Renal cortical epithelial cell (primary cell): ENCODE results near the gene ATP11A. TPM values are rescaled to one million over a fixed set of nuclear protein-coding genes. Genes with fewer than 3 reads are reported as not detected.
"Not testable (repeated sequence)": the region's sequence is repeated elsewhere in the genome, so short reads cannot be mapped to it uniquely, and the experiment has no call there.

Experiments
- DNase-seq: peaks from one replicate; pipeline ENCODE4 v3.0.0-alpha.2; 2011; ENCODE audit warnings: low read depth
- total RNA-seq: library from RNA; depleted of rRNA; stranded (reverse); fragments of >200 nt; gene quantifications from 2 replicates; pipeline ENCODE4 v1.2.3, GENCODE V29; 2014

ATP11A gene
- total RNA-seq, 1 donor from 2014 or later = 171 TPM

DNA sequence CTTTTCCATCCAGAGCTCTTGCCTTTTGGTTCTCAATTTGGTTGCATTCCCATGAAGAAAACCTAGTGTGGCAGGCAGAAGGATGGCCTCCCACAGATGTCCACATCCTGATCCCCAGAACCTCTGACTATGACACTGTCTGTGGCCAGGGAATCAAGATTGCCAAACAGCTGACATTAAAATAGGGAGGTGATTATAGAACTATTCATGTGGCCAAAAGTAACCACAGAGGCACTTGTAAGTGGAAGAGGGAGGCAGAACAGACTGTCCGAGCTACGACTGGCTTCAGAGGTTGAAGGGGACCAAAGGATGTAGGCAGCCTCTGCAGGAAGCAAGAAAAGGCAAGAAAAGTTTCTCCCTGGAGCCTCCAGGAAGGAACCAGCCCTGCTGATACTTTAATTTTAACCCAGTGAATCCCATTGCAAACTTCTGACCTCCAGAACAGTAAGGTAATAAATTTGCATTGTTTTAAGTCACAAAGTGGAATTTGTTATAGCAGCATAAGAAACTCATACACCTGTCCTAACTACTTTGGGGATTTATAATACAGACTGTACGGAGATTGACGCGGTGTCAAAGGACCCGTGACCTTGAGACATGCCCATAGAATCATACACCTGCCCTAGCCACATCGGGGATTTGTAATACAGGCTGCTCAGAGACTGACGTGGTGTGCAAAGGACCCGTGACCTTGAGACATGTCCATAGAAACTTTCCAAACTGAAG, 106.5 kb downstream of the ATP11A start:
- DNase-seq = no peak

DNA sequence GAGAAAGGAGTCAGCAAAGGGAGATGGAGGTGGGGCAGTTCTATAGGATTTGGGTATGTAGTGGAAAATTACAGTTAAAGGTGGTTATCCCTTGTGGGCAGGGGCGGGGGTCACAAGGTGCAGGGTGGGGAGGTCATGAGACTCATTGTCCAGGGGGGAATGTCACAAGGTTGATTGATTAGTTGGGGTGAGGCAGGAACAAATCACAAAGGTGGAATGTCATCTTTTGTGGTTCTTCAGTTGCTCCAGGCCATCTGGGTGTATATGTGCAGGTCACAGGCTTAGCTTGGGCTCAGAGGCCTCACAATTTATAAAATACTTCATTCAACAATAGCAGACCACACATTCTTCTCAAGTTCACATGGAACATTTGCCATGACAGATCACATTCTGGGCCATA, 109.6 kb downstream of the ATP11A start:
- DNase-seq = no peak

DNA sequence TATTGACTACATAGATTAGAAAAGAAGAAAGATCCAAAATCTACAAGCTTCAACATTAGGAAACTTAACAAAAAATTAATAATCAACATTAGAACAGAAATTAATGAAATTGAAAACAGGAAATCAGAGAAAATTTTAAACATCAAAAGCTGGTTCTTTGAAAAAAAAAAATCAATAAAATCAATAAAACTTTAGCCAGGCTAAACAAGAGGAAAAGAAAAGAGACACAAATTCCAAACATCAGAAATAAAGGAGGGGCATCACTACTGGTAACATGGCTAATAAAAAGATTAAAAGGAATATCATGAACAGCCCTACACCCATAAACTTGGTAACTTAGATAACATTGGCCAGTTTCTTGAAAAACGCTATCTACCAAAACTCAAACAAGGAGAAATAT, 110.2 kb downstream of the ATP11A start:
- no peak for DNase-seq

DNA sequence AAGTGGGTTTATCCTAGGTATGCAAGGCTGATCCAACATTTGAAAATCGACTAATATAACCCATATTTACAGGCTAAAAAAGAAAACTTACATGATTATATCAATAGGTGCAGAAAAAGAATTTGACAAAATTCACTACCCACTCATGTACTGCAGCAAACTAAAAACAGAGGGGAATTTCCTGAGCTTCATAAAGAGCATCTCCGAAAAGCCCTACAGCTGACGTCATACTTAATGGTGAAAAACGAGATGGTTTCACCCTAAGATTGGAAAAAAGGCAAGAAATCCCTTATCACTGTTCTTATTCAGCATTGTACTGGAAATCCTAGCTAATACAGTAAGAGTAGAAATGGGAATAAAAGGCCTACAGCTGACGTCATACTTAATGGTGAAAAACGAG, 111.0 kb downstream of the ATP11A start:
- not testable (repeated sequence) for DNase-seq

DNA sequence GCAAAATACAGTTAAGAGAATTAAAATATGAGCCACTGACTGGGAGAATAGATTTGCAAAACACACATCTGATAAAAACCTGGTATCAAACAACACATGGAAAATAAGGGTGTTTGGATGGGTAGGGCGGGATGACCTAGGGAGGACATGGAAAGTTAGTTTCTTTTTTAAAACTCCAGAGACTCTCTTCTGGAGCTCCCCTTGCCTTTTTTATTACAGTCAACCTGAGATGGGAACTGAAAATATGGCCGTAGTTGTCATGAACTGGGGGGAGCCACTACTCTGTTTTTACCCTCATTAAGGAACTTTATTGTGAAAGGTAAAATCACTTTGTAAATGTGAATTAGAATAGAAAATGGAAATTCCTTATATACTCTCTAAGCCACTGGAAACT, 113.0 kb downstream of the ATP11A start:
- DNase-seq = no peak

DNA sequence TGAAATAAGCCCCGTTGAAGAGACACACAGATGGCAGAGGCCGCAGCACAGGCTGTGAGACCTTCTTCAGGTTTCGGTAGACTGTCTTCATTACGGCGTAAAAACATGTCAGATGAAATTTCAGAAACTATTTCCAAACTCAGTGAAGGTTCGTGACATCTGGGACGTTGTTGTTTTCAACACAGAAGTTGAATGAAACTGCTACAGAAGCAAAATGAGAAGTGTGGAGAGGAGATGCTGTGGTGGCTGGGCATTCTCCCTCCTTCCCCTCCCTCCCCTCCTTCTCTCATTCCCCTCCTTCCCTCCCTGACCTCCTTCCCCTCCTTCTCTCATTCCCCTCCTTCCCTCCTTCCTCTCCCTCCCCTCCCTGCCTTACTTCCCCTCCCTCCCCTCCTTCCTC, 113.6 kb downstream of the ATP11A start:
- no peak for DNase-seq

DNA sequence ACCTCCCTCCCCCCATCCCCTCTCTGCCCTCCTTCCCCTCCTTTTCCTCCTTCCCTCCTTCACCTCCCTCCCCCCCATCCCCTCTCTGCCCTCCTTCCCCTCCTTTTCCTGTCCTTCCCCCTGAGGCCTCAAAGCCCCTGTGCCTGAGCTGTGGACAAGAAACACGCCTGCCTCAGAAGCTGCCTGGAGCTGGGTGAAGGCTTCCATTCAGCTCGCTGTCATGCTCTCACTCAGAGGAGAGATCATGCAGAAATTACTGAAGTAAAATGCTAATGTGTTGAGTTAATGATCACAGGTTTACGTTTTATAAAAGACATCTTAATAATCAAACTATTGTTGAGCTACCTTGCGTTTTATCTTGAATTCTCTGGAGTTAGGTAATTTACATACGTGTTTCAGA, 114.5 kb downstream of the ATP11A start:
- DNase-seq = no peak

DNA sequence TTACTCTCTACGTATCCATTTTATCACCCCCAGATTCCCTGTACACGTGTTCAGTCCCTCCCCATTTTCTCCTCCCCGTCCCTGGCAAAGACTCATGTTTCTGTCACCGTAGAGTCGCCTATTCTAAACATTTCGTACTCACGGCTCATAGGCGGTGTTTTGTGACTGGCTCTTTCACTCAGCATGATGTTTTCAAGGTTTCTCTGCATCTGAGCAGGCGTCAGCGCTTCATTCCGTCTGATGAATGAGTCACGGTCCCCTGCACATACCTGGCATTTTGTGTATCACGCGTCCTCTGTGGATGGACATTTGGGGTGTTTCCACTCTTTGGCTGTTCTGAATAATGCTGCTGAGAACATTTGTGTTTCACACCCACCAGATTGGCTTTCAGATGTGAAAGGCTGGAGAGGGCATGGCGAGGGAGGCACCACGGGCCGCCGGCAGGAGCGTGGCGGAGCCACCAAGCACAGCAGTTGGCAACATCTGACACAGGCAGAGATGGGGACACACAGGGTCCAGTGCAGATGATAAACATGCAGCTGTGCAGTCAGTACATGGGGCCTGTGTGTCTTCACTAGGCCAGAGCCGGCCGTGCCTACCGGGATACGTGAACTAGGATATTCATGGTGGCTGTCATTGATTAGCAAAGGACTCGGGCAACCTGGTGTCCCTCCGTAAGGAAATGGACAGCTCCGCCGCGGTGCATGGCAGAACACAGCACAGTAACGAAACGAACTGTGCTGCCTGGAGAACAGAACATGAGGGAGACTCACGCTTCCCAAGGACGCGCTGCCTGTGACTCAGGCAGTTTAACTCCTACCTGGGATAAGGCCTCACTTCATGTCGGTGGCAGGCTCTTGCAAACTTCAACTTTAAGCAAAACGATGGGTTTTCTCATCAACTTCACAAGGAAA, 117.2 kb downstream of the ATP11A start:
- DNase-seq = no peak

DNA sequence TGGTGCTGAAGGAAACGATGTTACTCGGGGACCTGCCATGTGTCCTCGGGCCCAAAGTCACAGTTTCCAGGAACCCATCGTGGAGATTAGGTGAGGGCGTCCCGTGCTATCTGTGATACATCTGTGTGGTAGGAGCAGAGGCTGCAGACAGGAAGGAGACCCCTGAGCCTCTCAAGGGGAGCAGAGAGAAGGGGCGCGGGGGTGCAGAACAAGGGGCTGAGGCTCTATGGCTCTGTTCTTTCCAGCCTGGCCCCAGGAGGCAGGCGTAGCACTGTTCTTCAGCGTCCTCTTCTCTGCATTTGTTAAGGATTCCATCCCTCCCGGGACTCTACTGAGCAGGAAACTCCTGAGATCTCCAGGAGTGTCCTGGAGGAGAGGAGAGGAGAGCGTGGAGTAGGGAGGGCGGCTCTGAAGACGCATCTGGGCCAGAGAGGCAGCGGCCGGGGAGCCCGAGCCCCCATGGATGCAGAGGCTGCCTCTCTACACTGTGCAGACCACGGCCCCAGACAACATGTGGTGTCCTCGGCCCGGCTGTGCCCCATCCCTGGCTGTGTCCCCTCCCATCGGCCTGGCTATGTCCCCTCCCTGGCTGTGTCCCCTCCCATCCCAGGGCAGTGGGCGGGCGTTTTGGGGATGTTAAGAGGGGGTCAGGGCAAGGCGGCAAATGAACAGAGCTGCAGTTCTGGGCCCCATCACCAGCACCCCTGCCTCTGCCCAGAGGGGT, 118.0 kb downstream of the ATP11A start:
- DNase-seq = no peak

DNA sequence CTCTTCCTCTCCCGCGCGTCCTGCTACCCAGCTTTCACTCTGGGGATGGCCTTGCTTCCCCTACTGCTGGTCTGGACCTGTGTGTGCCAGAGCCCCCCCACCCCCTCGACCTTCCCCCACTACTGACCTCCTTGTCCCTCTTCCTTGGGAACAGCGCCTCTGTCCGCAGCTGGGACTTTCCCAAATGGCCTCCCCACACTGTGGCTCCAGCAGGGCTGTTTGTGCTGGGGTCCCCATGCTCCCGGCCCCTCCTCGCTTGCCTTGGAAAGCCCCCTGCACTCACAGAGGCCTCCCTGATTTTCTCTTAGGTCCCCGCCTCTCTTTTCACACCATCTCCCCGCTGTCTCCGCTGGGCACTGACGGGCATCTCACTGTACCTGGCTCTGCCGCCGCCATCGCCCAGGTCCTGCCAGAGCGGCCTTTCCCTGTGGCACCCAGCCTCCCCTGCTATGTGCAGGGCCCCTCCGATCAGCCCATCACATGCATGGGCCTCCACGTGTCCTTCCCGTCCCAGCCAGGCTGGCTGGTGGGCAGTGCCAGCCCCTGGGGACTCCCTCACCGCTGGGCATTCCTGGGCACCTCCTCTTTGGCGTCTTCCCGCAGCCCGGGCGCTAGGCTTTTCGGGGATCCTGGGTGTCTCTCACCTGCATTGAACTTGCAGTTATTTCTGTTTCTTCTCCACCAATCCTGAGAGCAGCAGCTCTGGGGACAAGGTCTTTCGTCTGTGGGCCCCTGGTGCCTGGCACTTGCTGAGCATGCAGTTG, 118.7 kb downstream of the ATP11A start:
- DNase-seq = no peak

DNA sequence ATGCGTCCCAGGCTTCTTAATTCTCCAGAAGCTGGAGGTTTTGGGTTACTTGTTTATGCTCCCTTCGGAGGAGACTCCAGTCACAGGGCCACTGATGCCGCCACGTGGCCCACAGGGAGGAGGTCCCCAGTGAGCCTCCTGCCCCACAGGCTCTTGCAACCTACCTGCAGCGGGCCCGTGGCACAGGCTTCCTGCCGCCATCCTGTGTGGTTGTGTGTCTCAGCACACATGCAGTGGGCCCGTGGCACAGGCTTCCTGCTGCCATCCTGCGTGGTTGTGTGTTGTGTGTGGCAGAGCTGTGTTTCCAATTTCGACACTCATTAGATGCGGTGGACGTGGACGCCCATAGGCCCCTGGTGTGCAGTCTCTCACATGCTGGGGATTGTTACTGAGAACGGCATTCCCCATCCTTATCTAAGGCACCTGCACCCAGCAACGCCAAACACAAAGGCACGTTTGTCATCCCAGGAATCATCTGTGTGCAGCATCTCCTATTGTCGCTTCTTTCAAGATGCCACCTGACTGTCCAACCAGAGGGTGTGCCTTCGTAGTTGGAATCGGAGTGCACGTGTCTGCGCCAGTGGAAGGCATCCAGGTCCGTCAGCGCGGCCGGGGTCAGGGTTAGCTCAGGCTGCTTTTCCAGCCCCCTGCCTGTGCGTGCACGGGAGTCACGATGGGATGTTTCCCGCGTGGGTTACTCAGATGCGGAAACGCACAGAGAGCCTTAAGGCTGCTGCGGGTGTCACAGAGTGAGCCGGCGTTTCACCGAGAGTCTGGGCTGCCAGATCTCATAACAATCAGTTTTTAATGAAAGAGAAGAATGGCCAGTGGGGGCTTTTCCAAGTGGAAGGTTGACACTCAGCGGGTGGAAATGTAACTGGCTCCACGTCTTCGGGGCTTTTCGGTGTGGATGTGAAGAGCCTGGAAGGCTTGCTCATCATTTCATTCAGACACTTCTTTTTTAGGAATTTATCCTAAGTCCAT, 119.8 kb downstream of the ATP11A start:
- DNase-seq = no peak

DNA sequence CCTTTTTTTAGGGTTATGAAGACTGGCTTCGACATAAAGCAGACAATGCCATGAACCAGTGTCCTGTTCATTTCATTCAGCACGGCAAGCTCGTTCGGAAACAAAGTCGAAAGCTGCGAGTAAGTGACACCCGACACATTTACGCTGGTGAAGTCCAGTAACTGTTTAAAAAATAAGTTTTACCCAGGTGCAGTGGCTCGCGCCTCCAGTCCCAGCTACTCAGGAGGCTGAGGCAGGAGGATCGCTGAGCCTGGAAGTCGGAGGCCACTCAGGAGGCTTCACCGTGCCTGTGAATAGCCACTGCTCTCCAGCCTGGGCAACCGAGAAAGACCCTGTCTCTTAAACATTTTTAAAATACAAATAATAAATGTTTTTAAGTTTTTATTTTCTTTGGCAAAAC, 120.8 kb downstream of the ATP11A start:
- no peak for DNase-seq

DNA sequence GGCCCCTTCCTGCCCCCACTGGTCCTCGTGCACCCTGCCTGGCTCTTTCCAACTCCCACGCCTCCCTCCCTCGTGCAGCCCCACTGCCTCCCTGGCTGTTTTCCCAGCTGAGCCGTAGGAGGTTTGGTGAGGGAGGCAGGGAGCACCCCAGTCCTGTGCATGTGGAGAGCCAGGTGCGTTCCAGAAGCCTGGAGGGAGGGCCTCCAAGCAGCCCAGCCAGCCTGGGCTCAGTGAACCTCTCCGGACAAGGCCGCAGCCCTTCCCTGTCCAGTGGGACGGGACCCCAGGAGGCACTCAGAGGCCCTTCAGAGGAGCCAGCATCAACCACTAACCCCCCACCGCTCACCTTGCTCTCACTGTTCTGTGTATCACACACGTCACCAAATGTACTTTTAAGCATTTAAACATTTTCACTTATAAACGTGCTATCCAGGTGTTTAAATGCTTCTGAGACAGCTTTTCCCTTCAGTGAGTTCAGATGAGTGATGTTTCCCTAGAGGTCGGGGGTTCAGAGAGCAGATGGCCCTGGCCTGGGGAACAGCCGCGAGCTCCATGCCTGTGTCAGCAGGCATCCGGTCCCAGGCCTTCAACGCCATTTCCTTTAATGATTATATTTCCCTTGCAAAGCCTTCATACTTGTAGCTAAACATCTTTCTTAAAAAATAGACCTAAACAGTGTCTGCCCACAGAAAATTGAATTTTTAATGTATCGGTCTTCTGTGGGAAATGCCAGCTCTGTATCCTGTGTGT, 122.6 kb downstream of the ATP11A start:
- no peak for DNase-seq

DNA sequence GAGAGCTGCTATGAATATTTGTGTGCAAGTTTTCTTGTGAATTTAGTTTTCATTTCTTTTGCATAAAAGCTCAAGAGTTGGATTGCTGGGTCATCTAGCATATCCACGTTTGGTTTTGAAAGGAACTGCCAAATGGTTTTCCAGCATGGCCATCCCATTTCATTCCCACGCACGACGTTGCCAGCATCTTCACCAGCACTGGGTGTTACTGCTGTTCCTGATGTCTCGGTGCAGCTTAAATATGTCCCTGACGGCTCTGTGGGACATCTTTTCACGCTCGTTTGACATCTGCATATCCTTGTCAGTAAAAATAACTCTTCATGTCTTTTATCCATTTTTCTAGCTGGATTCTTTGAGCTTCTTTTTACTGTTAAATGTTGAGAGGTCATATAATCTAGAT, 123.7 kb downstream of the ATP11A start:
- DNase-seq = no peak

DNA sequence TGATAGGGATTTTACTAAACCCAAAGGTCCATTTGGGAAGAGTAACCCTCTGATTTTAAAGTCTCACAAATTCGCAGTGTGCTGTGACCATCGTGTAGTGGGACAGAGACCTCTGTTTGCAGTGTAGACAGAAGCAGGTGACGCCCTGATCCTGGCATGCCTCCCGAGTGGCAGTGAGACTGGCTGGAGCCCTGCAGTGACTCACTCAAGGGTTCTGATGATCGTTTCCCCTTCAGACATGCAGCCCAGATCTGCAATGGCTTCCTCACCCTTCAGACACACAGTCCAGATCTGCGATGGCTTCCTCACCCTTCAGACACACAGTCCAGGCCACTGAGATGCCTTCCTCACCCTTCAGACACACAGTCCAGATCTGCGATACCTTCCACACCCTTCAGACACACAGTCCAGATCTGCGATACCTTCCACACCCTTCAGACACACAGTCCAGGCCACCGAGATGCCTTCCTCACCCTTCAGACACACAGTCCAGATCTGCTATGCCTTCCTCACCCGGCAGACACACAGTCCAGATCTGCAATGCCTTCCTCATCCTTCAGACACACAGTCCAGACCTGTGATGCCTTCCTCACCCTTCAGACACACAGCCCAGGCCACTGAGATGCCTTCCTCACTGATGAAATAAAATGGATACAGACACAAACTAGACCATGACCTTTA, 125.2 kb downstream of the ATP11A start:
- no peak for DNase-seq

DNA sequence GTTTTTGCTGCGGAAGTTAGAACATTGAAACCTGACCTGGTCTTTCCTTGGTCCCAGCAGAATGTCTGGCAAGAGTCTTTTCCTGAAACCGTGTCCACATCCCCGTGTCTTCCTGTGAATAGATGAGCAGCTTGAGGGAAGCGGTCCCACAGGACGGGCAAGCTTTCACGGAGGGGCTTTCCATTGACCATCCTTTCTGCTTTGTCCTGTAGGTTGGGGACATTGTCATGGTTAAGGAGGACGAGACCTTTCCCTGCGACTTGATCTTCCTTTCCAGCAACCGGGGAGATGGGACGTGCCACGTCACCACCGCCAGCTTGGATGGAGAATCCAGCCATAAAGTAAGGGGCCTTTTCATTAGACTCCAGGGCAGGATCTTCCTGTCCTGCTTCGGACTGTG, 126.0 kb downstream of the ATP11A start:
- DNase-seq = no peak

DNA sequence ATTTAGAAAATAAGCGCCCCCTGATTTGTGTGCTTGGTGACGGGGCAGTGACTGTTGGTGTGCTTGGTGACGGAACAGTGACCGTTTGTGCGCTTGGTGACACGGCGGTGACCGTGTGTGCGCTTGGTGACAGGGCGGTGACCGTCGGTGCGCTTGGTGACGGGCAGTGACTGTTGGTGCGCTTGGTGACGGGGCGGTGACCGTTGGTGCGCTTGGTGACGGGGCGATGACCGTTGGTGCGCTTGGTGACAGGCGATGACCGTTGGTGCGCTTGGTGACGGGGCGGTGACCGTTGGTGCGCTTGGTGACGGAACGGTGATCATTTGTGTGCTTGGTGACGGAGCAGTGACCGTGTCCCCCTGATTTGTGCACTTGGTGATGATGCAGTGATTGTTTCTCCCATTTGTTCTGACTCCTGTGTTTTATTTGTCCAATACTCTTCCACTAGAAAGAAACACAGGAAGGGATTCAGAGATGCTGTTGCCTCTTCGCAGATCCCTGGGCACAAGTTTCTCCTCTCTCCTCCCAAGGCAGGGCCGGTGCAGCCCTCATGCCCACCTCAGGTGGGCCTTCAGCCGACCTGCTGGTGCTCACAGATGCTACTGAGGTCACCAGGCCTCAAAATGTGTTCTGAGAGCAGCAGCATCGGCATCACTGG, 128.3 kb downstream of the ATP11A start:
- DNase-seq = no peak

DNA sequence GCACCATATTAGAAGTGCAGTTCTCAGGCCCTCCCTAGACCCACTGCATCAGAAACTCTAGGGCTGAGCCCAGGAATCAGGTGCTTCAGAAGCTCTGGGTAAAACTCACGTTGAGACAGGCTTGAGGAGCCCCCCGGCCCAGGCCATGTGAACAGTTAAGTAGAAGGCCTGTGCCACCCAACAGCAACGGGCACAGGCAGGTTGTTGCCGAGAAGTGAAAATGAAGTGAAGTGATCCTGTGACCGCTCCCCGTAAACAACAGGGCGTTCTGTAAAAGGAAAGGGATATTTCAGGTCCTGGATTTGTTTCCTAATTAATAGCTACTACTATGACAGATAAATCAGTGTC, 128.8 kb downstream of the ATP11A start:
- no peak for DNase-seq

DNA sequence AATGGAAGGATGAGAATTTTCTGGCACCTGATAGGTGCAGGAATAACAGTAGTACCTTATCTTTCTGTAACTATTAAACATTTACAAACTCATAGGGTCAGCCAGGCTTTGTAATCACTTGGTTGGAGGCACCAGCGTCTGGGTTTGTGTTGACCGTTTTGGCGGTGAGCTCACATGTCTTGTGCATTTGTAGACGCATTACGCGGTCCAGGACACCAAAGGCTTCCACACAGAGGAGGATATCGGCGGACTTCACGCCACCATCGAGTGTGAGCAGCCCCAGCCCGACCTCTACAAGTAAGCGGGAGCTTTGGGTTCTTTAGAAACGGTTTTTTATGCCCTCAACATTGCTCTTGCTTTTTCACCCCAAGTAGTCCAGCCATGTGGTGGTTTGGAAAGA, 129.3 kb downstream of the ATP11A start:
- no peak for DNase-seq
